ENCODE measurements around the gene ARMC9.
A peak's percentile ranks its signal among the peaks of the same experiment; 100 is the strongest.

ARMC9 gene

DNA sequence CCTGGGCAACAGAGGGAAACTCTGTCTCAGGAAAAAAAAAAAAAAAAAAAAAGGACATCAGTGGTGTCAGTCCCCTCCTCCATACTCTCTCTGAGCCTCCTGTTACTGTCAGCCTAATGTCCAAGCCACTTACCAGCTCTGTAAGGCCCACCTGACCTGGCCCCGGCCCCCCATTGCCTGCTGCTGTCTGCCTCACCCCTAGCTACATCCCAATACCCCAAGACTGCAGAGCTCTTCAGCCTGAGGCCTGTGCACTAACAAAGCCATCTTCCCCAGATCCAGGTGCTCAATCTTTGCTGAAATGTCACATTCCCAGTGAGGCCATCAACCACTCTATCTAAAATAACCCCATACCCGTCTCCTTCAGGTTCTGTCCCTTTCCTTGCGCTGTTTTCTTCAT lies 5.7 kb downstream of the ARMC9 start:
- DNase-seq (ENCODE audit: low read depth in 1 of 2, low spot score in 1 of 2) = no peak

DNA sequence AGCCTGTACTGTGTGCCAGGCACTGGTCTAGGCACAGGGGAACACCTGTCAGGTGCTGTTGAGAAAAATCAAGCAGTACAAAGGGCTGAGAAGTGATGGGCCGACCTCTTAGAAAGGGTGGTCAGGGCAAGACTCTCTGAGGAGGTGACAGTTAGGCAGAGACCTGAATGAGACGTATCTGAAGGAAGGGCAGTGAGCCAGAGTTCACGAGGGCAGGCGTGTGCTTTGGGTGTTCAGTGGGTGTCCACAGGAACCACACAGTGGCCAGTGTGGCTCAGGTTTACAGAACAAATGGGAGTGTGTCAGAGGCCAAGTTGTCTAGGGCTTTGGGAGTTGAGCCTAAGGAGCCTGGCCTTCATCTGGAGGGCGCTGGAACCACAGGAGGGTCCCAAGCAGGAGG lies 6.2 kb downstream of the ARMC9 start:
- DNase-seq (ENCODE audit: low read depth in 1 of 2, low spot score in 1 of 2) = no peak

DNA sequence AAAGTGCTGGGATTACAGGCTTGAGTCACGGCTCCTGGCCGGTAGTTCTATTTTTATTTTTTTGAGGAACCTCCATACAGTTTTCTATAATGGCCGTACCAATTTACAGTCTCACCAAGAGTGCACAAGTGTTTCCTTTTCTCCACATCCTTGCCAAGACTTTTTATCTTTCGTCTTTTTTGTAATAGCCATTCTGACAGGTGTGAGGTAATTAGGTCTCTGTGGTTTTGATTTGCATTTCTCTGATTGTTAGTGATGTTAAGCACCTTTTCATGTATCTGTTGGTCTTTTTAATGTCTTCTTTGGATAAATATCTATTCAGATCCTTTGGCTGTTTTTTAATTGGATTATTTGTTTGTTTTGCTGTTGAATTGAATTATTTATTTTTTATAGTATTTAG lies 9.3 kb downstream of the ARMC9 start:
- no peak for DNase-seq (ENCODE audit: low read depth in 1 of 2, low spot score in 1 of 2)

DNA sequence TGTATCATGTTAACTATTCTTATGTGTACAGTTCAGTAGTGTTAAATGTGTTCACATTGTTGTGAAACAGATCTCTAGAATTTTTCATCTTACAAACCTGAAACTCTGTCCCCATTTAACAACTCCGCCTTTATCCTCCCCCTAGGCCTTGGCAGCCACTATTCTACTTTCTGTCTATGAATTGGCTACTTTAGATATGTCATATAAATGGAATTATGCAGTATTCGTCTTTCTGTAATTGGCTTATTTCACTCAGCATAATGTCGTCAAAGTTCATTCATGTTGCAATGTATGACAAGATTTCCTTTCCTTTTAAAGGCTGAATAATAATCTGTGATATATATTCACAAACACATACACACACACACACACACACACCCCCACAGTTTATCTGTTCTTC lies 12.4 kb downstream of the ARMC9 start:
- no peak for DNase-seq (ENCODE audit: low read depth in 1 of 2, low spot score in 1 of 2)

DNA sequence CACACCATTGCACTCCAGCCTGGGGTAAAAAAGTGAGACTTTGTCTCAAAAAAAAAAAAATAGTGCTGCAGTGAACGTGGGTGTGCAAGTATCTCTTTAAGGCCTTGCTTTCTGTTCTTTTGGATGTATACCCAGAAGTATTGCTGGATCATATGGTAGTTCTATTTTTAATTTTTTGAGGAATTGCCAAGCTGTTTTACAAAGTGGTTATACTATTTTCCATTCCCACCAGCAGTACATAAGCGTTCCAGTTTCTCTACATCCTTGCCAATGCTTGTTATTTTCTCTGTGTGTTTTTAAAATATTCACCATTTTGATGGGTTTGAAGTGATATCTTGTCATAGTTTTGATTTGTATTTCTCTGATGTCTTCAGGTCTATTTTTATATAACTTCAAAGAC lies 13.1 kb downstream of the ARMC9 start:
- no peak for DNase-seq (ENCODE audit: low read depth in 1 of 2, low spot score in 1 of 2)

DNA sequence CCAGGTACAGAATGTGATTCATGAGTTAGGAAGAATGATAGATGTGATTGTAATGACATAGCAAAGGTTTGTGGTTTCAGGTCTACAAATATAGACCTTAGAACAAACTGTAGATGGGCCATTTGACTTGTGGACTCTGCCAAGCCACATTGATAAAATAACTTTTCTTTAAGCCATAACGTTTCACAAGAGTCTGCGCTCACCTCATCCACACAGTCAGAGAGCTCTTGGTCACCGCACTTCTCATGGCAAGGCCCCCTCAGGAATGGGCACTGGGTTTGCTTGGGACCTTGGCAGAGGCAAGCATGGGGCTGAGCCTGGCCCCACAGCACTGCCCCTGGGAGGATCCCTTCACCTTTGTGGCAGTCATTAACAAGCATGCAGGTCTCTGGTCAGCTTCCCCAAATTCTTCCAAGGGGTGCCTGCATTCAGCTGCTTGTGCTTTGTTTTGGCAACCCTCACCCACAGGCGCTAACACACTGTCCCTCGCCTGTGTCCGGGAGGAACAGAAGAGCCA lies 14.0 kb downstream of the ARMC9 start:
- DNase-seq (ENCODE audit: low read depth in 1 of 2, low spot score in 1 of 2) = no peak

DNA sequence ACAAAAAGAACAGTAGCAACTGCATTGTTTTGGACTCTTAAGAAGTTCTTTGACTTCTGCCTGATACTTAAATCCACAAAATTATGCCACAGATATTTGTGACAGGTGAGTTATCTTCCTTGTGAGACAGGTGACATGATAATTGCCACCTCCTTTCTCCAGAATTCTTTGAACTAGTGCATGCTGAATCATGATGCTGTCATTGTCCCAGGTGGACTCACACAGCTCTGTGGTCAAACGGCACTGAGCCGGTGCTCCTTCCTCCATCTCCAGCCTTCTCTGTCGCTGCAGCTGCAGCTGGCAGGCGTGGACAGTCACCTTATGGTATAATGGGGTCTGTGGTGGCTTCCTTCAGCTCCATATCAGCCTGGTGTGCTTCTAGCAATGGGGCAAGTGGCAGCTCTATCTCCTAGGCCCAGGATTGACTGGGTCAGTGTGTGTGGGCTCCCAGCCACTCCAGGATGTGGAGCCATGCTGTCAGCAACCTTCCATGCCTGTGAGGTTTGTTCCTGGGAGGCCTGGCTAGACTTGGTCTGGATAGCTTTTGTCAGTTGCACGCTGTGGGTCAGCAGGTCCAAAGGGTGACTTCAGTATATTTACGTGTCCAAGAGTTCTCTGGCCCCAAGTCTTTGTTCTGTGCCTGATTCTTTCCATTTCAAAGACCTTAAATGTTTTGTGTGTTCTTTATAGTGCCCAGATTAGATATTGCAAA lies 15.7 kb downstream of the ARMC9 start:
- no peak for DNase-seq (ENCODE audit: low read depth in 1 of 2, low spot score in 1 of 2)

DNA sequence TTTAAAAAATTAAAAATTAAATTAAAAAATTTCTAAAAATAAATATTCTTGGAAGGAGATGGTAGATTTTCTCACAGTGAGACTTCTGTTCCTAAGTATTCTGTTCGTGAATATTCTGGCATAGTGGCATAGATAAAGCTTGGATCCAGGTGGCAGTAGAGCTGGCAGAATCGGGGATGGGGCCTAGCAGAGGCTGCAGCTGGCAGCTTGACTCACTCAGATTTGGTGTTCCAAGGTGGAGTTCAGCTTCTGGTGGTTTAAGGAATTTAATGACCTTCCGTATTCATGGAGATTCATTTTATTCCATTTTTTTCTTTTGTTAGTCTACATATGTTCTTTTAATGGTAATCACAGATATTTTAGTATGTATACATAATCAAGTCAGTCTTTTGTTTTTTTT lies 19.9 kb downstream of the ARMC9 start:
- DNase-seq (ENCODE audit: low read depth in 1 of 2, low spot score in 1 of 2) = no peak

DNA sequence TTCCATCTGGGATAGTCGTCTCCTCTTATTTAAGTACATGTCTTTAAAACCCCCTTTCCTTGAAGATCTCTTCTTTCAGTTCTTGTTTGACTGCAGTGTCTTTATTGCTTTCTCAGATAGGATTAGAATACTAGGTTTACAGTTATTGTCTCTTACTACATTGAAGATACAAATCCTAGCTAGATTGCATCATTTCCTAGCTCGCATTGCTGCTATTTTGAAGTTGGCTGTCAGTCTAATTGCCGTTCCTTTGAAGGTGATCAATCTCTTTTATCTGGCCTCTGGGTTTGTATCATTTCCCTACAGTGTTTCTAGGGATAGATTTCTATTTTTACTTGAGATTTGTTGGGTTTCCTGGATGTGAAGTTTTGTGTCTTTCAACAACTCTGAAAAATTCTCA lies 20.9 kb downstream of the ARMC9 start:
- DNase-seq (ENCODE audit: low read depth in 1 of 2, low spot score in 1 of 2) = no peak

DNA sequence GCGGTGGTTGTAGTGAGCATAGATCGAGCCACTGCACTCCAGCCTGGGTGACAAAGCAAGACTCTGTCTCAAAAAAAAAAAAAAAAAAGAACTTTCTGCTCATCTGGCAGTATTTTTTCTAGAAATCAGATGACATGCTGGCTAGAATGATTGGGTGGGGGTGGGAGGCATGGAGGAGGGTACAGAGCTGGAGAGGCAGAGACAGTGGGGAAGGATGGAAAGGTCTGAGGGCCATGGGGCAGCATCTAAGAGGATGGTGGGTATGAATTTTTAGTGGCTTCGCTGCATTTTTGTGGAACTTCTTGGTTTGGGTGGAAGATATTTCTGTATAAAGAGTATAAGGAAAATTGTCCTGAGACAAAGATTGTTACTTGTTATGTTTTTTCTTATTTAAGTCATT lies 23.3 kb downstream of the ARMC9 start:
- DNase-seq (ENCODE audit: low read depth in 1 of 2, low spot score in 1 of 2) = no peak

DNA sequence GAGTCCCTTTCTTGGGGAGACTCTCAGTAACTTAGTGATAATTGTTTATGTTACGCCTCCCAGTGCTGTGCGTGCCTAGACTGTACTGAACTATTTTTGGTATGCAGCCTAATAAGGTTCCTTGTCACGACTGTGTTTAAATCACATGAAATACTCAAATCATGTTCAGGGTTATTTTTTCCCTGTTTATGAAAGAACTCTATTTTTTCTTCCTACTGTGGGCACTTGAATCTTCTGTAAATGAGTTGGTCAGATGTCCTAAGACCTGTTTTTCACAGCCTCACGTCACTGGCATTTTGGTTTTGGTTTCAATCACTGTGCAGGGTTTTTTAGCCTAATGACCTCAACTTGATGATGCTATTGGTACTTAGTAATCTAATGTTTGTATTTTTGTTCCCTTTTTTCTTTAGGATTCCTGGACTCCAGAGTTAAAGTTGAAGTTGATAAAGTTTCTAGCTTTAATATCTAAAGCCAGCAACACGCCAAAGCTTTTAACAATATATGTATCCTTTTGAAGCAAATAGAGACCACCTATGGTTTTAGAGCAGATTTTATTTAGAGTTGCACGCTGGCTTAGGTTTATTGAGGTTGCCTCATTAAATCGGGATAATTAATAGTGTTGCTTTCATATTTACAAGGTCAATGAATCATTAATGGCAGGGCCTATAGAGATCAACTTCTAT lies 24.0 kb downstream of the ARMC9 start:
- no peak for DNase-seq (ENCODE audit: low read depth in 1 of 2, low spot score in 1 of 2)

DNA sequence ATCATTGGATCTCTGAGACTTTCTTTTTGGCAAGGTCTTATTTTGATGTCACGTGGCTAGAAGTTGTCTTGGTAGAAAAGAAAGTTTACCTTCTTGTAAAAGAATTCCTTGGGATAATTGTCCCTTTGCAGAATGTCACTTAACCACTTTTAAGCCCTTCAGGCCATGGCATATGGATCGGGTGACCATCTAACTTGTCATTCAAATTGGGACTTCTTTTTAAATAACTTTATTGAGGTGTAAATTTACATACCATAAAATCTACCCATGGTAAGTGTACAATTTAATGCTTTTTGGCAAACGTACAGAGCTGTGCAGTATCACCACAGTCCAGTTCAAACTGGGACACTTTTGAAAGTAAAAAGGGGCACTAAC lies 24.6 kb downstream of the ARMC9 start:
- no peak for DNase-seq (ENCODE audit: low read depth in 1 of 2, low spot score in 1 of 2)

DNA sequence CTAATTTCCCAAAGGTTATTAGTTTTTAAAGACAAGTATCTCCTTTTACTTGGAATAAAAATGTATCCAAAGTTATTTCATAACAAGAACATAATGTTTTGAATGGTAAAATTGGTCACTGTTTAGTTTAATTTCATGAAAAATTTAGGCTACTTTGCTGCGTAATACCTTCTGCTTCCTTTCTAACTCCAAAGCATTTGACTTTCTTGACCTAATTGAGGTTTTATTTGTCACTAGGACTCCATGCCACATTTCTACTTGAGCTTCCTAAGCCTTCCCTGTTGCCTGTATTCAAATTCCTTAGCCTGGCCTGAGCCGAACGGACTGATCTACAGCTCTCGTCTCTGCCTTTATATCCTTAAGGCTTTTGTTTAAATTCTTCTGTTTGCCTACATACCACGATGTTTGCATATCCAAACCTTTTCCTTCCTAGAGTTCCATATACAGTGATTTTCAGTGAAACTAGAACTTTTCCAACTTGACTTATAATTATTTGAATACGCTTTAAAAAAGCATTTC lies 25.1 kb downstream of the ARMC9 start:
- no peak for DNase-seq (ENCODE audit: low read depth in 1 of 2, low spot score in 1 of 2)

DNA sequence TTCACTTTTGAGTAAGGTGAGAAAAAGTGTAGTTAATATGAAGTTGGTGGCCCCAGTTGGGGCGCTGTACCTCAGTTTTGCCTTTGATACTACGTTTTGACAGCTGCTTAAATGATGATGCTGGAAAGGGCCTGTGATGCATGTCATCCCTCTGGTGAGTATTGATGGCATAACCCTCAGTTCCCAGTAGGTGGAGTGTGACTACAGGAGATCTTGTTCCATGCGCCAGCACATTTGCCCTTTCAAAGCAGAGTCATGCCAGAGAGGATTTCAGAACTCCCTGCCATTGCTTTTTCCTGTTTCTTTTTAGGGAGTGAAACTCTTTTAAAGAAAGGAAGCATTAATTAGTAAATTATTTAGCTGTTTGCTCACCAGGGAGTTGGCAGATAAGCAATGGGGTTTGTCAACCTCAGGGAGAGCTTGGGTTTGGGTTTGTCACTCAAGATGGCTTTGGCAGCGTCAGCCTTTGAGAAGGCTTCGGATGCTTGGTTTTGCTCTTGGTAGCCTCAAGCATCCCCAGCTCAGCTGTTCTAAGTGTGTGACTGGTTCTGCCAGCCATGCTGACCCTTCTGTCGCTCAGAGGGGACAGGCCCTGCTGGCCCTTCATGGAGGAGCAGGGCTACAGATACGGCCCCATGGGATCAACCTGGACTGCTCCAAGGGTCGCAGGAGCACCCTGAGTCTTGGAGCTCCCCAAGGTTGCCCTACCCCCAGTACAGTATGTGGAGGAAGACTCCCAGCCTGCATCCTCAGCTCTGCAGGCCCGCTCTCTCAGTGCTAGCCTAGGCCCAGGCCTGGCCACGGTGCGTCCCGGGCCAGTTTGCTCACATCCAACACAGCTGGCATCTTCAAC lies 29.1 kb downstream of the ARMC9 start:
- peak in 1 of 2 donors; percentile 49 for DNase-seq (ENCODE audit: low read depth in 1 of 2, low spot score in 1 of 2)

DNA sequence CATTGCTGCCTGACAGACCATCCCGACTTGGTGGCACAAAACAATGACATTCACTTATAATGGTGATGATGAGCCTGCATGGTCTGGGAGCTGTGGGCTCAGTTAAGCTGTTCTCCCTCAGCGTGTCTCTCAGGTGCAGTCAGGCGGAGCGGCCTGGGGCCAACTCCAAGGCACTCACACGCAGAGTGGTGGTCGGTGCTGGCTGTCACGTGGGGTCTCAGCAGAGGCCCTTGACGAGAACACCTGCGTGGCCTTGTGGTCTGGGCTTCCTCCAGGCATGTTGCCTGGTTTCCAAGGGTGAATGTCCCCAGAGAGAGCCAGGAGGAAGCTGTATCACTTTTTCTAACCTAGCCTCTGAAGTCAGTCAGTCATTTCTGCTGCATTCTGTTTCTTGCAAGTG lies 29.8 kb downstream of the ARMC9 start:
- no peak for DNase-seq (ENCODE audit: low read depth in 1 of 2, low spot score in 1 of 2)

DNA sequence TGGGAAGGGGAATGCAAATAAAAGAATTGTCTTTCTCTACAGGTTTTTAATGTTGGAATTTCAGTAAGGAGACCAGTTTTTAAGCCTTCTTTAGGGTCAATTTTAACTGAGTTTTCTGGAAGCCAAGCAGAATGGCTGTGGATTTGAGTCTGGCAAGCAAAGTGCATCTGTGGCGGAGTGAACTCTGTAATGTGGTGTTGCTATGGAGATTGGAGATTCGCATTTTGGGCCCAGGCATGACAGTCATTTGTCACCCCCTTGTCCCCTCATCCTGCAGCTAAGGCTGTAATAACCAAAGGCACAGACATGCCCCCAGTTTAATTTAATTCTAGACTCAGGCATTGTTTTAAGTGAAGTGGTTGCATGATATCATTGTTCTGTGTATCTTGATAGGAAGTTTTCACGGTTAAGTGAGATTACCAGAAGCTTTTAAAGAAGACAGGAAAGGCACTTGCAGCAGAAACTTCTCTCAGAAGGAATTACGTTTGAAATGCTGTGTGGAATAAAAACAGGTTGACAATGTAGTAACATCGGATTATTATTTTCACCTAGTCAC lies 30.6 kb downstream of the ARMC9 start:
- no peak for DNase-seq (ENCODE audit: low read depth in 1 of 2, low spot score in 1 of 2)

DNA sequence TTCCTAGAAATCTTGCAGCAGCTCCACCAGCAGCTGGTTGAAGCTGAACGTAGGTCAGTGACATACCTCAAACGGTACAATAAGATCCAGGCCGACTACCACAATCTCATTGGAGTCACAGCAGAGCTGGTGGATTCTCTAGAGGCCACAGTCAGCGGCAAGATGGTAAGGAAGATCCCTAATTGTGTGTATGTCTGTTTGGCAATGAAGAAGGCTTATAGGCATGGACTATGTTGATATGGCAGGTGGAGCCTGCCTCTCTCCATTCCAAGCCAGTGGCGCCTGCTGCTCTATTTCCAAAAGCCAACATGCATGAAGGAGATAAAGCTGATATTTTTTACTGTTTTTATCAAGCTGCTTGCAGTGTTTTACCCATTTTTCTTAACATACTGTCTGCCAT lies 36.8 kb downstream of the ARMC9 start:
- no peak for DNase-seq (ENCODE audit: low read depth in 1 of 2, low spot score in 1 of 2)

DNA sequence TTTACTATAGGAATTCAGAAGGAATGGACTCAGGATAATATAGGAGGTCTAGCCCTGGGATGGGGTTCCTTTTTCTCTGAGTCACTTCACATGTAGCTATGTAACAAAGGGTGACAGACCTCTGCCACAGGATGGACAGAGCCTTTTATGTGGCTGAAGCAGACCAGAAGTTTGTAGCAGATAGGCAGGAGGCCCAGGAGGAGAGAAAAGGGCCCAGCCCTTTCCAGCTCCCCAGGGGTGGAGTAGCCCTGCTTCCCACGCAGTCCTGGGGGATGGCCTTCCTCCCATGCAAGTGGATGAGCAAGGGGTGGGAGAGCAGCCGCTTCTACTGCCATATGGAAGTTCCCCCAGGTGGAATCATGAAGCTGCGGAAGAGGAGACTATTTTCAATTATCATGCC lies 40.3 kb downstream of the ARMC9 start:
- no peak for DNase-seq (ENCODE audit: low read depth in 1 of 2, low spot score in 1 of 2)

DNA sequence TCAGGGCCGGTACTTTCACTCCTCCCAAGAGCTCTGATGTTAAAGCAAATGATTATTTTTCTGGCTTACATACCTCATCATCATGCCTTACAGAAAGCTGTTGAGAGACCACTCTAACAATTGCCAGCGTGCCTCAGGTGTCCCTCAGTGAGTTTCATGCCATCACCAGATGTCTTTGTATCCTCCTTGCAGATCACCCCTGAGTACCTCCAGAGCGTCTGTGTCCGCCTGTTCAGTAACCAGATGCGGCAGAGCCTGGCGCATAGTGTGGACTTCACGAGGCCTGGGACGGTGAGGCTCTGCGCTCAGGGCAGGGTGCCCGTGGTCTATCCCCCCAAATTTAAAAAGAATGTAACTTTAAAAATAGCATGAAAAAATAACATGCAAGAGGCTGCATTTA lies 41.3 kb downstream of the ARMC9 start:
- no peak for DNase-seq (ENCODE audit: low read depth in 1 of 2, low spot score in 1 of 2)

DNA sequence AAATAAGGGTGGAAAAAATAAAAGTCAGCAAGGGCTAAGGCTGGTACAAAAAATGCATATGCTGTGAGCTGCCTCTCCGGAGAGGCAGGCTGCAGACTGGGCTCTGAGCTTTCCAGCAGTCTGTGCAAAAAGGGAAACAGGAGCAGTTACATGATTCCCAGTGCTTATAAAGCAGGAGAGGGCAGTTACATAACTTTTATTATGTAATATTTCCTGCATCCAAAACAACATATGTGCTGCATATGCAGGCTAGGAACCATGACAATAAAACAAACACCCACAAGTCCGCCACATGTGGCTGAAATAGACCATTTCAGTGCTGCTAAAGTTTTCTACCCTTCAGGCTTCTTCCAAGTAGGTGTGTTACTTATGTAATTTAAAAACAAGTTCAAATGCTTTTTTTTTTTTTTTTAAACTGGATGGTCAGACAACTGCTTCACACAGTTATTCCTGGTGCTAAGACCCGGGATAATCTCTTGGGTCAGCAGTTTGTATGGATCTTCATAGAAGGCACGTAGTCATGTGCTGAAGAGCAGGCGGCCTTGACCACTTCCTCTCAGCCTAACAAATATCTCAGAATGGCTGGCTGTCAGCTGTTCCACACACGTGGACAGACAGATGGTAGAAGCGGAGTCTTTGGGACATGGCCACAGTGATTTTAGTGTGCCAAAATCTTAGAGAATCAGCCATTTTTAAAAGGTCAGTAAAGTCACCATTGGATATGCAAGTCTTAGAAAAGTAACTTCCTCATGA lies 43.5 kb downstream of the ARMC9 start:
- no peak for DNase-seq (ENCODE audit: low read depth in 1 of 2, low spot score in 1 of 2)

DNA sequence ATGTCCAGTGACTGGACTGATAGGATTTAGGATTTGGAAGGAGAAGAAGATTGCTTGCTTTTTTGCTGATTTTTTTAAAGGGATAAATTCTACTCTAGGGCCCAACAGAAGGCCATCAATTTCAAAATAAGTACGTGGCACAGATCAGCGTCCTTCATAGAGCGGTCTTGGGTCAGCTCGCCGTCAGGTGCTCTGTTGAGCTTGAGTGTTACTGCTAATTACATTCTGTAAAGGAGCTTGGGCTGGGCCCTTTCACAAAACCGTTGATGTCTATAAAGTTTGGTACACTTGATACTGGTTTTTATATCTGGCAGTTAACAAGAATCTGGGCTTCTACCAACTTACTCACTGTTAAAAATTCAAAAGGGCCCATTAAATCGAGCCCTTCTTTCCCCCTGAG lies 45.4 kb downstream of the ARMC9 start:
- DNase-seq (ENCODE audit: low read depth in 1 of 2, low spot score in 1 of 2) = no peak
